ENCODE measurements around the gene CYP27A1. TPM values are rescaled to one million over a fixed set of nuclear protein-coding genes. Genes with fewer than 3 reads are reported as not detected.
A peak's percentile ranks its signal among the peaks of the same experiment; 100 is the strongest.

CYP27A1 gene
- total and polyA plus RNA-seq, 2 of the 4 experiments (the other 2 are of a cell fraction), result 5.2 to 5.3 TPM

DNA sequence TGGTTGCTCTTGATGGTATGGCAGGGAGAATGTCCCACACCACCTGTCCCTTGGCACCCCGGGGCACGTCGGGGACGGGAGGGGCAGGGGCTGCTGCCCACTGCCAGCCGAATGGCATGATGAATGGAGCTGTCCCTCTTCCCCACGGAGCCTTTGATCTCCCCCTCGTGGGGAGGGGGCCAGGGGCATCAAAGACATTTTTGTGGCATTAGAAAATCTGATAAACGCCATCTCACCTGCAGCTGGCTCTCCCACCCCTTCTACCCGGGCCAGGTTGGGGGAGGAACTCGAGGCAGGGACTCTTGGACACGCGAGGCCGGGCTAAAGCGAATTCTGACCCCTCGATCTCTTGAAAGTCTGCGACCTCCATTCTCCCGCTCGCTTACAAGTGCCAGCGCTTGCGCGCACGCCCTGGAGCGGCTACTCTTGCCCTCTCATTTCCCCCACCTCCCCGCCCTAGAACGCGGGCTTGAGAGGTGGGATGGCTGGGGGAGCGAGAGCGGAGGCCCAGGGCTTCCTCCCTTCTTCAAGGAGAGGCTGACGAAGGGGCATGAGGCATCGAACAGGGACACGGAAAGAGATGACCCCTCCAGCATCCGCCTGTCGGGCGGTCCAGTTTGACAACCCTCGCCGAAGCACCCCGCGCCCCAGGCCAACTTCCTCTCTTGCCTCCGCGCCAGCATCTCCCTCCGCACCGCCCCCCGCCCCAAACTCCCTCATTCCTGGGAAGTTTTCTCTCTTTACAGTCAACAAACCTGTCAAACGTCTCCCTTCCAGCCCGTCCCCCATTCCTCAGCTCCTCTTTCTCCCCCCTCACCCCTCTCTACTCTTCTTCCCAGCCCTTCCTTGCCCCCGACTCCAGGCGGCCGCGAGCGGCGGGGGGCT, 77.0 kb downstream of the CYP27A1 start:
- Histone ChIP-seq H4K91ac (ENCODE audit: insufficient read depth, low read depth, low read length) (no peak overlapping the region), H4K8ac (ENCODE audit: low read depth in 2 of 2, low read length in 2 of 2) (no peak overlapping the region), H3K79me1 (ENCODE audit: low read depth in 1 of 2, low read length in 2 of 2) (no peaks in the 10 kb centered on the region), H2BK20ac (ENCODE audit: low read depth, low read length) (no peak overlapping the region), H3K56ac (ENCODE audit: extremely low read depth, insufficient read depth, low read length) (no peak overlapping the region), H3K27me3 (ENCODE audit: control insufficient read depth, insufficient read depth, low read length) (peaks cover 84% of the 10 kb centered on the region), H2BK15ac (ENCODE audit: low read depth, low read length) (no peak overlapping the region), H3K36me3 (ENCODE audit: control insufficient read depth, insufficient read depth, low read length) (no peaks in the 10 kb centered on the region), H3K27ac (ENCODE audit: insufficient read depth, low read length) (no peak overlapping the region), H3K9ac (ENCODE audit: low read depth, low read length) (no peak overlapping the region), H2BK5ac (ENCODE audit: low read depth, low read length, poor library complexity, severe bottlenecking) (no peak overlapping the region), H3K18ac (ENCODE audit: low read depth, low read length) (no peak overlapping the region), H2AK9ac (replicated peaks; ENCODE audit: low read depth, low read length, poor library complexity) (no peak overlapping the region), H2BK120ac (ENCODE audit: low read depth, low read length) (no peak overlapping the region), H3K9me3 (ENCODE audit: control insufficient read depth, insufficient read depth, low read length) (peaks cover 4% of the 10 kb centered on the region; the same call in 1 of the 2 replicates), H3K4me3 (ENCODE audit: insufficient read depth, low read depth, low read length) (no peak overlapping the region), H3K23ac (ENCODE audit: low read depth, low read length) (no peak overlapping the region), H3K14ac (replicated peaks; ENCODE audit: low read depth, low read length) (no peak overlapping the region), H3K4me1 (ENCODE audit: control insufficient read depth, insufficient read depth, low read length) (peaks cover 5% of the 10 kb centered on the region; the same call in 1 of the 2 replicates), H3K4ac (ENCODE audit: low read depth, low read length) (no peak overlapping the region), H4K5ac (ENCODE audit: low read depth, low read length) (no peak overlapping the region), H3K9me1 (ENCODE audit: insufficient read depth, low read length) (no peaks in the 10 kb centered on the region), H2AK5ac (ENCODE audit: low read depth, low read length) (no peak overlapping the region), H3K4me2 (ENCODE audit: low read depth, low read length) (no peak overlapping the region; the same call in 1 of the 2 replicates), H4K20me1 (ENCODE audit: insufficient read depth, low read length) (no peaks in the 10 kb centered on the region; the same call in 1 of the 2 replicates), H2AFZ (replicated peaks; ENCODE audit: low read length, poor library complexity) (peak overlapping the region; percentile 21)
- intact Hi-C loops (cut with micrococcal nuclease), result no loop called here
- no TSS peak for BruUV-seq (replicated peaks)
- ATAC-seq (ENCODE audit: low read depth) (no peak), DNase-seq (no peak)
- ChIA-PET CTCF (no interaction called here), POLR2A (ENCODE audit: unreplicated experiment) (no interaction called here)
- 0% methylated on average over 6 of the region's 51 CpGs; no CpG with 5 or more reads in 1 of the 2 experiments for WGBS, 2 experiments (ENCODE audit: extremely low coverage in 2 of 2, insufficient read length in 1 of 2)
- in situ Hi-C loops (cut with MboI; ENCODE audit: low sequenced_read_pairs), result no loop called here
- dilution Hi-C loops (cut with HindIII; ENCODE audit: low sequenced_read_pairs, unreplicated experiment), result no loop called here
- TF ChIP-seq RCOR1 (IDR thresholded peaks at IDR 0.05; ENCODE audit: insufficient replicate concordance, low read length) (no peak), MXI1 (IDR thresholded peaks at IDR 0.05; ENCODE audit: borderline replicate concordance, low read depth, low read length) (no peak), NFE2L2 (IDR thresholded peaks at IDR 0.05; ENCODE audit: low read depth, low read length) (no peak), MAZ (IDR thresholded peaks at IDR 0.05; ENCODE audit: borderline replicate concordance, low read depth, low read length) (no peak), FOS (IDR thresholded peaks at IDR 0.05; ENCODE audit: low read depth, low read length) (no peak), MAFK (IDR thresholded peaks at IDR 0.05; ENCODE audit: low read depth, low read length) (no peak), POLR2A (IDR thresholded peaks at IDR 0.05; ENCODE audit: low read depth, low read length) (no peak), CHD1 (IDR thresholded peaks at IDR 0.05; ENCODE audit: low read depth, low read length) (no peak), RAD21 (IDR thresholded peaks at IDR 0.05; ENCODE audit: low read length) (no peak), CEBPB (IDR thresholded peaks at IDR 0.05; ENCODE audit: low read depth, low read length) (no peak), BHLHE40 (IDR thresholded peaks at IDR 0.05; ENCODE audit: low read depth, low read length) (no peak), RFX5 (IDR thresholded peaks at IDR 0.05; ENCODE audit: low read depth, low read length) (no peak)
- TF ChIP-seq, protein P1, sequence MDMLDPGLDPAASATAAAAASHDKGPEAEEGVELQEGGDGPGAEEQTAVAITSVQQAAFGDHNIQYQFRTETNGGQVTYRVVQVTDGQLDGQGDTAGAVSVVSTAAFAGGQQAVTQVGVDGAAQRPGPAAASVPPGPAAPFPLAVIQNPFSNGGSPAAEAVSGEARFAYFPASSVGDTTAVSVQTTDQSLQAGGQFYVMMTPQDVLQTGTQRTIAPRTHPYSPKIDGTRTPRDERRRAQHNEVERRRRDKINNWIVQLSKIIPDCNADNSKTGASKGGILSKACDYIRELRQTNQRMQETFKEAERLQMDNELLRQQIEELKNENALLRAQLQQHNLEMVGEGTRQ (IDR thresholded peaks at IDR 0.05; ENCODE audit: low read depth, low read length), result no peak
- TF ChIP-seq, protein P2, sequence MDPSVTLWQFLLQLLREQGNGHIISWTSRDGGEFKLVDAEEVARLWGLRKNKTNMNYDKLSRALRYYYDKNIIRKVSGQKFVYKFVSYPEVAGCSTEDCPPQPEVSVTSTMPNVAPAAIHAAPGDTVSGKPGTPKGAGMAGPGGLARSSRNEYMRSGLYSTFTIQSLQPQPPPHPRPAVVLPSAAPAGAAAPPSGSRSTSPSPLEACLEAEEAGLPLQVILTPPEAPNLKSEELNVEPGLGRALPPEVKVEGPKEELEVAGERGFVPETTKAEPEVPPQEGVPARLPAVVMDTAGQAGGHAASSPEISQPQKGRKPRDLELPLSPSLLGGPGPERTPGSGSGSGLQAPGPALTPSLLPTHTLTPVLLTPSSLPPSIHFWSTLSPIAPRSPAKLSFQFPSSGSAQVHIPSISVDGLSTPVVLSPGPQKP (IDR thresholded peaks at IDR 0.05; ENCODE audit: borderline replicate concordance, low read depth, low read length), result no peak
- TF ChIP-seq, protein P3, sequence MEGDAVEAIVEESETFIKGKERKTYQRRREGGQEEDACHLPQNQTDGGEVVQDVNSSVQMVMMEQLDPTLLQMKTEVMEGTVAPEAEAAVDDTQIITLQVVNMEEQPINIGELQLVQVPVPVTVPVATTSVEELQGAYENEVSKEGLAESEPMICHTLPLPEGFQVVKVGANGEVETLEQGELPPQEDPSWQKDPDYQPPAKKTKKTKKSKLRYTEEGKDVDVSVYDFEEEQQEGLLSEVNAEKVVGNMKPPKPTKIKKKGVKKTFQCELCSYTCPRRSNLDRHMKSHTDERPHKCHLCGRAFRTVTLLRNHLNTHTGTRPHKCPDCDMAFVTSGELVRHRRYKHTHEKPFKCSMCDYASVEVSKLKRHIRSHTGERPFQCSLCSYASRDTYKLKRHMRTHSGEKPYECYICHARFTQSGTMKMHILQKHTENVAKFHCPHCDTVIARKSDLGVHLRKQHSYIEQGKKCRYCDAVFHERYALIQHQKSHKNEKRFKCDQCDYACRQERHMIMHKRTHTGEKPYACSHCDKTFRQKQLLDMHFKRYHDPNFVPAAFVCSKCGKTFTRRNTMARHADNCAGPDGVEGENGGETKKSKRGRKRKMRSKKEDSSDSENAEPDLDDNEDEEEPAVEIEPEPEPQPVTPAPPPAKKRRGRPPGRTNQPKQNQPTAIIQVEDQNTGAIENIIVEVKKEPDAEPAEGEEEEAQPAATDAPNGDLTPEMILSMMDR (conservative IDR thresholded peaks at IDR 0.05; ENCODE audit: low read depth, low read length), result no peak

All from IMR-90 (cell line).